H9 (cell line): ENCODE results near the gene IQCE. TPM values are rescaled to one million over a fixed set of nuclear protein-coding genes. Genes with fewer than 3 reads are reported as not detected.

Experiments used
- DNase-seq: peaks from one replicate; pipeline ENCODE4 v3.0.0-alpha.2; 2017
- H2AFZ ChIP-seq: one replicate; pipeline ENCODE4 v1.6.1; 2013; ENCODE audit warnings: mild to moderate bottlenecking, low read length, control low read depth, moderate library complexity
- H2AK5ac ChIP-seq: 2 replicates; pipeline ENCODE4 v1.6.1; 2013; ENCODE audit warnings: low read length, control low read depth, mixed read lengths; ENCODE audit not compliant: insufficient read length
- H2BK120ac ChIP-seq: one replicate; pipeline ENCODE4 v1.6.1; 2013; ENCODE audit warnings: low read depth, mild to moderate bottlenecking, low read length, control low read depth, inconsistent platforms; ENCODE audit not compliant: poor library complexity, severe bottlenecking
- H2BK12ac ChIP-seq: 2 replicates; pipeline ENCODE4 v1.6.1; 2013; ENCODE audit warnings: low read length, control low read depth, mixed read lengths, low read depth; ENCODE audit not compliant: insufficient read length
- H2BK15ac ChIP-seq: 2 replicates; pipeline ENCODE4 v1.6.1; 2013; ENCODE audit warnings: low read depth, low read length, control low read depth
- H2BK20ac ChIP-seq: one replicate; pipeline ENCODE4 v1.6.1; 2013; ENCODE audit warnings: low read depth, mild to moderate bottlenecking, low read length, control low read depth, inconsistent platforms; ENCODE audit not compliant: poor library complexity, severe bottlenecking
- H2BK5ac ChIP-seq: 2 replicates; pipeline ENCODE4 v1.6.1; 2013; ENCODE audit warnings: low read length, control low read depth, mixed read lengths; ENCODE audit not compliant: insufficient read length
- H3K14ac ChIP-seq: 2 replicates; pipeline ENCODE4 v1.6.1; 2013; ENCODE audit warnings: low read length, control low read depth; ENCODE audit not compliant: insufficient read depth
- H3K18ac ChIP-seq: 2 replicates; pipeline ENCODE4 v1.6.1; 2013; ENCODE audit warnings: low read depth, mild to moderate bottlenecking, mixed read lengths, low read length, control low read depth; ENCODE audit not compliant: insufficient read length
- H3K23ac ChIP-seq: 2 replicates; pipeline ENCODE4 v1.6.1; 2013; ENCODE audit warnings: low read length, control low read depth, mixed read lengths, low read depth; ENCODE audit not compliant: insufficient read length
- H3K23me2 ChIP-seq: 2 replicates; pipeline ENCODE4 v1.6.1; 2013; ENCODE audit warnings: low read depth, mild to moderate bottlenecking, mixed read lengths, low read length, control low read depth; ENCODE audit not compliant: insufficient read length, poor library complexity, severe bottlenecking
- H3K27ac ChIP-seq: 2 replicates; pipeline ENCODE4 v1.5.1; 2013; ENCODE audit warnings: low read length, control low read depth, mixed read lengths, low read depth; ENCODE audit not compliant: insufficient read length
- H3K27me3 ChIP-seq: 2 replicates; pipeline ENCODE4 v1.6.1; 2013; ENCODE audit warnings: low read length, control low read depth, inconsistent platforms; ENCODE audit not compliant: insufficient read depth
- H3K4ac ChIP-seq: 2 replicates; pipeline ENCODE4 v1.6.1; 2013; ENCODE audit warnings: low read depth, mild to moderate bottlenecking, control low read depth, inconsistent platforms, low read length, moderate library complexity
- H3K4me1 ChIP-seq: 2 replicates; pipeline ENCODE4 v1.6.1; 2013; ENCODE audit warnings: low read length, control low read depth, inconsistent platforms; ENCODE audit not compliant: insufficient read depth
- H3K4me2 ChIP-seq: 2 replicates; pipeline ENCODE4 v1.6.1; 2013; ENCODE audit warnings: low read length, control low read depth, mixed read lengths; ENCODE audit not compliant: insufficient read length, insufficient read depth
- H3K56ac ChIP-seq: 2 replicates; pipeline ENCODE4 v1.6.1; 2013; ENCODE audit warnings: low read depth, mild to moderate bottlenecking, mixed read lengths, low read length, control low read depth; ENCODE audit not compliant: insufficient read length
- H3K79me1 ChIP-seq: 2 replicates; pipeline ENCODE4 v1.6.1; 2013; ENCODE audit warnings: low read depth, mild to moderate bottlenecking, moderate library complexity, low read length, control low read depth, inconsistent platforms; ENCODE audit not compliant: insufficient read depth, poor library complexity, severe bottlenecking
- H3K79me2 ChIP-seq: 2 replicates; pipeline ENCODE4 v1.6.1; 2013; ENCODE audit warnings: low read length, control low read depth, inconsistent platforms; ENCODE audit not compliant: insufficient read depth
- H3K9ac ChIP-seq: 2 replicates; pipeline ENCODE4 v1.6.1; 2013; ENCODE audit warnings: low read length, control low read depth, mixed read lengths; ENCODE audit not compliant: insufficient read length; ENCODE audit errors: extremely low read depth
- H3K9me3 ChIP-seq: one replicate; pipeline ENCODE4 v1.6.1; 2013; ENCODE audit warnings: low read depth, low read length, inconsistent platforms; ENCODE audit not compliant: control insufficient read depth
- H3T11ph ChIP-seq: one replicate; pipeline ENCODE4 v1.6.1; 2013; ENCODE audit warnings: mild to moderate bottlenecking, low read length, control low read depth, inconsistent platforms
- H4K20me1 ChIP-seq: one replicate; pipeline ENCODE4 v1.6.1; 2013; ENCODE audit not compliant: control insufficient read depth, insufficient read length, insufficient read depth
- H4K5ac ChIP-seq: 2 replicates; pipeline ENCODE4 v1.6.1; 2013; ENCODE audit warnings: low read depth, mild to moderate bottlenecking, mixed read lengths, low read length, control low read depth; ENCODE audit not compliant: insufficient read length
- H4K8ac ChIP-seq: replicated peaks from 2 replicates; pipeline ENCODE4 v1.6.1; 2013; ENCODE audit warnings: low read length, control low read depth, mixed read lengths, low read depth; ENCODE audit not compliant: insufficient read length
- H4K91ac ChIP-seq: 2 replicates; pipeline ENCODE4 v1.6.1; 2013; ENCODE audit warnings: low read depth, mild to moderate bottlenecking, moderate library complexity, mixed read lengths, low read length, control low read depth; ENCODE audit not compliant: insufficient read length
- H3K27ac Mint-ChIP-seq, 3 experiments: 2 replicates in 2 of 3; 3 replicates in 1 of 3; pipeline ENCODE4 v1.8.0; 2020 to 2021; ENCODE audit warnings: mixed read lengths in 3 of 3, mild to moderate bottlenecking in 1 of 3, moderate library complexity in 1 of 3
- H3K27me3 Mint-ChIP-seq: 2 replicates; pipeline ENCODE4 v1.8.0; 2021; ENCODE audit warnings: low read depth, mild to moderate bottlenecking, moderate library complexity, mixed read lengths
- H3K36me3 Mint-ChIP-seq, 3 experiments: 2 replicates in 2 of 3; 3 replicates in 1 of 3; pipeline ENCODE4 v1.8.0; 2020 to 2021; ENCODE audit warnings: low read depth in 3 of 3, mixed read lengths in 3 of 3; ENCODE audit not compliant: insufficient read depth in 1 of 3
- H3K4me1 Mint-ChIP-seq, 2 experiments: 2 replicates each; pipeline ENCODE4 v1.8.0; 2020; ENCODE audit warnings: mixed read lengths in 2 of 2
- H3K4me3 Mint-ChIP-seq, 2 experiments: 2 replicates in 1 of 2; 3 replicates in 1 of 2; pipeline ENCODE4 v1.8.0; 2020 to 2021; ENCODE audit warnings: mild to moderate bottlenecking in 2 of 2, mixed read lengths in 2 of 2, moderate library complexity in 1 of 2
- H3K9me3 Mint-ChIP-seq, 2 experiments: 2 replicates in 1 of 2; 3 replicates in 1 of 2; pipeline ENCODE4 v1.8.0; 2020; ENCODE audit warnings: mild to moderate bottlenecking in 2 of 2, mixed read lengths in 2 of 2, moderate library complexity in 1 of 2
- WGBS: extraction: QIAGEN DNeasy Blood & Tissue Kit; methylation state at CpG from one replicate; pipeline ENCODE4 v1.1.7; 2013; ENCODE audit warnings: missing lambda C conversion rate, low lambda C conversion rate, mixed read lengths; ENCODE audit not compliant: insufficient read length; ENCODE audit errors: extremely low coverage; 5-methylcytosine and 5-hydroxymethylcytosine counted together
- total RNA-seq: library from RNA; stranded (reverse); gene quantifications from 2 replicates; pipeline ENCODE4 v1.2.1, GENCODE V29; 2021
- TF ChIP-seq, protein P1 (sequence below): fragments of 200-600 bp; sonication (generic); conservative IDR thresholded peaks from 3 replicates; pipeline ENCODE4 v1.8.0; 2021; ENCODE audit warnings: antibody characterized with exemption, mild to moderate bottlenecking

IQCE gene
- total RNA-seq, 1 experiment from 2014 or later = 7.0 TPM

DNA sequence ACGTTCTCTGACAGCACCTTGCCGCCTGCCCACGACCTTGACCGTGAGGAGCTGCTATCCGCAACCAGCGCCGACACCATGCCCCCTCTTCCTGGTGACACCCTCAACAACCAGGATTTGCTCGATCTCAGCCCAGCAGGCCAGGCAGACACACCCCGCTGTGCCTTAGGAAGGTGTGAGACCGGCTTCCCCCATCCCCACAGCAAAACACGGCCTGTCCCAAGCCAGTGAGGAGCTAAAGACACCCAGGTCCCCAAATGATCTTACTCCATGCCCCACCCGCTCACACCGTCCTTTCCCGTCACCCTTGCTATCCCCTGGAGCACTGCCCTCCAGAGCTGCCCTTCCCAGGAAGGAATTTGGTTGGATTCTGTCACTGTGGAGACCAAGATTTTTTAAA lies 51.7 kb downstream of the IQCE start:
- Histone ChIP-seq H3K27ac (no peak overlapping the region), H3K4me2 (no peak overlapping the region), H3K14ac (no peak overlapping the region), H2BK20ac (no peak overlapping the region), H3K56ac (no peak overlapping the region), H2BK15ac (no peak overlapping the region), H3K23me2 (no peaks in the 10 kb centered on the region), H3K79me2 (no peaks in the 10 kb centered on the region), H3K4me1 (peaks cover 2% of the 10 kb centered on the region; the same call in 1 of the 2 replicates), H4K8ac (no peak overlapping the region), H3K9ac (no peak overlapping the region), H2BK120ac (no peak overlapping the region), H4K5ac (no peak overlapping the region), H3K18ac (no peak overlapping the region), H2BK5ac (no peak overlapping the region), H3K23ac (no peak overlapping the region), H2BK12ac (no peak overlapping the region), H3K79me1 (no peaks in the 10 kb centered on the region), H3K27me3 (no peaks in the 10 kb centered on the region), H3T11ph (no peak overlapping the region), H4K91ac (no peak overlapping the region), H2AFZ (no peak overlapping the region), H4K20me1 (peaks cover 2% of the 10 kb centered on the region), H2AK5ac (no peak overlapping the region), H3K4ac (no peak overlapping the region), H3K9me3 (no peaks in the 10 kb centered on the region)
- Mint-ChIP-seq H3K9me3 (no peaks in the 10 kb centered on the region), H3K4me3 (no peak overlapping the region), H3K36me3 (no peaks in the 10 kb centered on the region; a peak in 1 of 7 replicates), H3K27me3 (peaks cover 1% of the 10 kb centered on the region; the same call in 1 of the 2 replicates), H3K27ac (peak overlapping the region; percentile 7 to 41 (median 33); a peak in 3 of 7 replicates), H3K4me1 (peaks cover 26 to 34% of the 10 kb centered on the region in 2 experiments)
- TF ChIP-seq, protein P1, sequence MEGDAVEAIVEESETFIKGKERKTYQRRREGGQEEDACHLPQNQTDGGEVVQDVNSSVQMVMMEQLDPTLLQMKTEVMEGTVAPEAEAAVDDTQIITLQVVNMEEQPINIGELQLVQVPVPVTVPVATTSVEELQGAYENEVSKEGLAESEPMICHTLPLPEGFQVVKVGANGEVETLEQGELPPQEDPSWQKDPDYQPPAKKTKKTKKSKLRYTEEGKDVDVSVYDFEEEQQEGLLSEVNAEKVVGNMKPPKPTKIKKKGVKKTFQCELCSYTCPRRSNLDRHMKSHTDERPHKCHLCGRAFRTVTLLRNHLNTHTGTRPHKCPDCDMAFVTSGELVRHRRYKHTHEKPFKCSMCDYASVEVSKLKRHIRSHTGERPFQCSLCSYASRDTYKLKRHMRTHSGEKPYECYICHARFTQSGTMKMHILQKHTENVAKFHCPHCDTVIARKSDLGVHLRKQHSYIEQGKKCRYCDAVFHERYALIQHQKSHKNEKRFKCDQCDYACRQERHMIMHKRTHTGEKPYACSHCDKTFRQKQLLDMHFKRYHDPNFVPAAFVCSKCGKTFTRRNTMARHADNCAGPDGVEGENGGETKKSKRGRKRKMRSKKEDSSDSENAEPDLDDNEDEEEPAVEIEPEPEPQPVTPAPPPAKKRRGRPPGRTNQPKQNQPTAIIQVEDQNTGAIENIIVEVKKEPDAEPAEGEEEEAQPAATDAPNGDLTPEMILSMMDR = no peak
- WGBS = no CpG with 5 or more reads among the region's 14 CpGs
- DNase-seq = peak; percentile 21
